T-helper 17 cell (primary cell): ENCODE measurements around the gene GPR146. TPM values are rescaled to one million over a fixed set of nuclear protein-coding genes. Genes with fewer than 3 reads are reported as not detected.
A peak's percentile ranks its signal among the peaks of the same experiment; 100 is the strongest.

ENCODE experiments used
- ATAC-seq: fragments of 150-1000 bp; cut with Tn5 transposase; 2 replicates; pipeline ENCODE4 v1.10.0; 2021; ENCODE audit warnings: mild to moderate bottlenecking, moderate library complexity
- DNase-seq, 3 donors: peaks; one replicate each; pipeline versions ENCODE4 v3.0.0 to v3.0.0-alpha.2; 2020 to 2021
- H3K9me3 ChIP-seq: one replicate; pipeline ENCODE4 v1.7.0; 2013; ENCODE audit warnings: low read length, mild to moderate bottlenecking; ENCODE audit not compliant: control insufficient read depth, poor library complexity, severe bottlenecking
- H3K27ac Mint-ChIP-seq: one replicate; pipeline ENCODE4 v1.8.0; 2022; ENCODE audit warnings: mild to moderate bottlenecking, moderate library complexity, mixed read lengths
- H3K27me3 Mint-ChIP-seq: one replicate; pipeline ENCODE4 v1.8.0; 2022; ENCODE audit warnings: mixed read lengths
- H3K36me3 Mint-ChIP-seq: one replicate; pipeline ENCODE4 v1.8.0; 2022; ENCODE audit warnings: low read depth, mixed read lengths
- H3K4me1 Mint-ChIP-seq: one replicate; pipeline ENCODE4 v1.8.0; 2022; ENCODE audit warnings: mild to moderate bottlenecking, mixed read lengths
- H3K4me3 Mint-ChIP-seq: one replicate; pipeline ENCODE4 v1.8.0; 2022; ENCODE audit warnings: mild to moderate bottlenecking, moderate library complexity, mixed read lengths
- total RNA-seq, 4 donors: library from RNA in 2 of 4; stranded (reverse) in 2 of 4; gene quantifications; one replicate each; pipeline ENCODE4 v1.2.3 and lab custom pipeline; 2022 to 2026

GPR146 gene
- total RNA-seq, 2 donors from 2014 or later, result 17.9 to 22.2 TPM

- H3K27me3 Mint-ChIP-seq, result peaks cover under 1% of the 10 kb centered on the region
- peak overlapping the region; percentile 41 for H3K4me3 Mint-ChIP-seq
- H3K27ac Mint-ChIP-seq, result peak overlapping the region; percentile 60
Observed at GRCh38 chr7:1056785-1057410, 12.6 kb downstream of the GPR146 start.

GRCh38 chr7:1057416-1058291, 13.3 kb downstream of the GPR146 start:
- Mint-ChIP-seq H3K36me3 (peaks cover 3% of the 10 kb centered on the region), H3K4me1 (peaks cover 29% of the 10 kb centered on the region), H3K27me3 (peaks cover 8% of the 10 kb centered on the region), H3K4me3 (no peak overlapping the region), H3K27ac (peak overlapping the region; percentile 60)
- no peaks in the 10 kb centered on the region for H3K9me3 ChIP-seq
- no peak for DNase-seq
- no peak for ATAC-seq

More at GRCh38 chr7:1056785-1057410, 12.6 kb downstream of the GPR146 start:
- Mint-ChIP-seq H3K4me1 (peaks cover 26% of the 10 kb centered on the region), H3K36me3 (peaks cover under 1% of the 10 kb centered on the region)
- no peak for ATAC-seq
- DNase-seq, result no peak
- H3K9me3 ChIP-seq, result no peaks in the 10 kb centered on the region

GRCh38 chr7:1058311-1058710, 14.0 kb downstream of the GPR146 start:
- no peak for DNase-seq
- no peaks in the 10 kb centered on the region for H3K9me3 ChIP-seq
- Mint-ChIP-seq H3K27ac (no peak overlapping the region), H3K4me3 (no peak overlapping the region), H3K27me3 (peaks cover 8% of the 10 kb centered on the region), H3K36me3 (peaks cover 4% of the 10 kb centered on the region), H3K4me1 (peaks cover 29% of the 10 kb centered on the region)
- no peak for ATAC-seq

- no peaks in the 10 kb centered on the region for H3K9me3 ChIP-seq
- H3K4me3 Mint-ChIP-seq, result peak overlapping the region; percentile 76
- H3K27me3 Mint-ChIP-seq, result peaks cover 8% of the 10 kb centered on the region
- ATAC-seq (peak; percentile 78), DNase-seq (no peak)
- peak overlapping the region; percentile 51 for H3K27ac Mint-ChIP-seq
- peaks cover 29% of the 10 kb centered on the region for H3K4me1 Mint-ChIP-seq
- peaks cover 4% of the 10 kb centered on the region for H3K36me3 Mint-ChIP-seq
Observed at GRCh38 chr7:1058821-1059199, 14.5 kb downstream of the GPR146 start.

GRCh38 chr7:1059200-1060091, 15.1 kb downstream of the GPR146 start:
- peaks cover 29% of the 10 kb centered on the region for H3K4me1 Mint-ChIP-seq
- H3K27ac Mint-ChIP-seq, result peak overlapping the region; percentile 51
- H3K36me3 Mint-ChIP-seq, result peaks cover 4% of the 10 kb centered on the region
- ATAC-seq, result peak; percentile 32
- no peaks in the 10 kb centered on the region for H3K9me3 ChIP-seq
- peak in 1 of 3 donors; percentile 25 for DNase-seq
- H3K27me3 Mint-ChIP-seq, result peaks cover 8% of the 10 kb centered on the region
- peak overlapping the region; percentile 76 for H3K4me3 Mint-ChIP-seq

- peaks cover 20% of the 10 kb centered on the region for H3K4me1 Mint-ChIP-seq
- H3K36me3 Mint-ChIP-seq, result peaks cover 4% of the 10 kb centered on the region
- no peak overlapping the region for H3K4me3 Mint-ChIP-seq
- no peak for DNase-seq
- no peaks in the 10 kb centered on the region for H3K9me3 ChIP-seq
- ATAC-seq, result no peak
- peaks cover 8% of the 10 kb centered on the region for H3K27me3 Mint-ChIP-seq
- H3K27ac Mint-ChIP-seq, result no peak overlapping the region
Observed at GRCh38 chr7:1060315-1061072, 16.1 kb downstream of the GPR146 start.

GRCh38 chr7:1061180-1061579, 16.8 kb downstream of the GPR146 start:
- H3K27me3 Mint-ChIP-seq, result peaks cover 8% of the 10 kb centered on the region
- ATAC-seq, result no peak
- H3K4me3 Mint-ChIP-seq, result no peak overlapping the region

GRCh38 chr7:1062296-1063294, 18.2 kb downstream of the GPR146 start:
- H3K4me1 Mint-ChIP-seq, result peaks cover 23% of the 10 kb centered on the region
- DNase-seq (no peak), ATAC-seq (peak; percentile 9)
- H3K27me3 Mint-ChIP-seq, result peaks cover 8% of the 10 kb centered on the region
- H3K4me3 Mint-ChIP-seq, result no peak overlapping the region
- peak overlapping the region; percentile 57 for H3K27ac Mint-ChIP-seq
- no peaks in the 10 kb centered on the region for H3K9me3 ChIP-seq
- peaks cover 4% of the 10 kb centered on the region for H3K36me3 Mint-ChIP-seq

More at GRCh38 chr7:1061180-1061579, 16.8 kb downstream of the GPR146 start:
- H3K27ac Mint-ChIP-seq, result no peak overlapping the region
- peaks cover 4% of the 10 kb centered on the region for H3K36me3 Mint-ChIP-seq
- no peak for DNase-seq
- H3K9me3 ChIP-seq, result no peaks in the 10 kb centered on the region
- peaks cover 23% of the 10 kb centered on the region for H3K4me1 Mint-ChIP-seq

- no peak for ATAC-seq
- H3K9me3 ChIP-seq, result no peaks in the 10 kb centered on the region
- no peak for DNase-seq
- Mint-ChIP-seq H3K27ac (no peak overlapping the region), H3K4me3 (no peak overlapping the region), H3K4me1 (peaks cover 23% of the 10 kb centered on the region), H3K36me3 (peaks cover 4% of the 10 kb centered on the region), H3K27me3 (peaks cover 8% of the 10 kb centered on the region)
Observed at GRCh38 chr7:1063361-1063760, 19.0 kb downstream of the GPR146 start.

- Mint-ChIP-seq H3K27ac (no peak overlapping the region), H3K36me3 (peaks cover 4% of the 10 kb centered on the region)
Observed at GRCh38 chr7:1064581-1064980, 20.2 kb downstream of the GPR146 start.

GRCh38 chr7:1065263-1065584, 20.9 kb downstream of the GPR146 start:
- DNase-seq (no peak), ATAC-seq (no peak)
- peaks cover 4% of the 10 kb centered on the region for H3K36me3 Mint-ChIP-seq
- H3K27ac Mint-ChIP-seq, result no peak overlapping the region
- H3K9me3 ChIP-seq, result no peaks in the 10 kb centered on the region
- H3K27me3 Mint-ChIP-seq, result peaks cover 8% of the 10 kb centered on the region
- peak overlapping the region; percentile 31 for H3K4me3 Mint-ChIP-seq
- H3K4me1 Mint-ChIP-seq, result peaks cover 13% of the 10 kb centered on the region

More at GRCh38 chr7:1064581-1064980, 20.2 kb downstream of the GPR146 start:
- no peaks in the 10 kb centered on the region for H3K9me3 ChIP-seq
- ATAC-seq, result no peak
- peaks cover 13% of the 10 kb centered on the region for H3K4me1 Mint-ChIP-seq
- H3K27me3 Mint-ChIP-seq, result peaks cover 8% of the 10 kb centered on the region
- no peak for DNase-seq
- H3K4me3 Mint-ChIP-seq, result no peak overlapping the region
